ENCODE measurements around the gene DGKD.

Gene DGKD

GRCh38 chr2:233519787-233520611 is 165.7 kb downstream of the DGKD start:
- H3K27ac ChIP-seq, result peak overlapping the region; percentile 42; the same call in 1 of the 2 replicates
- peak overlapping the region; percentile 23; the same call in 1 of the 2 replicates for H3K4me2 ChIP-seq
- H3K4me1 ChIP-seq (ENCODE audit: low read depth, poor library complexity, severe bottlenecking), result peaks cover 11% of the 10 kb centered on the region
- H4K20me1 ChIP-seq (ENCODE audit: insufficient read depth), result no peaks in the 10 kb centered on the region
- H3K9ac ChIP-seq, result no peak overlapping the region
- H3K27me3 ChIP-seq (ENCODE audit: insufficient read depth, low read depth), result no peaks in the 10 kb centered on the region
- no peak for TF ChIP-seq CTCF (conservative IDR thresholded peaks at IDR 0.05; ENCODE audit: low read depth, low read length)
- H2AFZ ChIP-seq (ENCODE audit: low read depth), result no peak overlapping the region
- no peaks in the 10 kb centered on the region for H3K79me2 ChIP-seq (ENCODE audit: insufficient read depth, low read depth)
- no peaks in the 10 kb centered on the region for H3K36me3 ChIP-seq (ENCODE audit: insufficient read depth)
- no peak overlapping the region for H3K4me3 ChIP-seq (IDR thresholded peaks at IDR 0.05; ENCODE audit: insufficient read depth, low read depth, low read length)

Measured in KMS-11 (cell line).